ENCODE results near the gene PRKD3.
A peak's percentile ranks its signal among the peaks of the same experiment; 100 is the strongest.

Gene PRKD3

GRCh38 chr2:37367310-37367709 lies 42.7 kb upstream of the PRKD3 start:
- WGBS: 94% methylated on average over 7 of the region's 7 CpGs
- H3K23ac ChIP-seq (ENCODE audit: low read length in 2 of 2): no peak overlapping the region
- no peak overlapping the region for H3K4ac ChIP-seq (ENCODE audit: low read depth in 1 of 2, low read length in 2 of 2)
- no peak overlapping the region for H4K8ac ChIP-seq (ENCODE audit: low read length)
- DNase-seq: no peak
- no peak overlapping the region for H2BK12ac ChIP-seq (ENCODE audit: low read length in 2 of 2)
- no peaks in the 10 kb centered on the region for H3K9me3 ChIP-seq (ENCODE audit: control insufficient read depth, low read length)
- no peaks in the 10 kb centered on the region for H3K27me3 ChIP-seq (ENCODE audit: control insufficient read depth in 1 of 2, insufficient read depth in 1 of 2, low read length in 2 of 2)
- H3K14ac ChIP-seq (ENCODE audit: low read length in 2 of 2): no peak overlapping the region
- H2AK5ac ChIP-seq (ENCODE audit: low read length, severe bottlenecking): no peak overlapping the region
- H3K27ac ChIP-seq (ENCODE audit: low read length, poor library complexity, severe bottlenecking): no peak overlapping the region
- no peak overlapping the region for H2AFZ ChIP-seq (ENCODE audit: low read depth, low read length)
- no peaks in the 10 kb centered on the region for H3K79me1 ChIP-seq (replicated peaks; ENCODE audit: low read length, poor library complexity, severe bottlenecking)
- H2BK15ac ChIP-seq (ENCODE audit: low read depth, poor library complexity, severe bottlenecking): no peak overlapping the region
- no peak overlapping the region for H4K91ac ChIP-seq (ENCODE audit: low read length)
- H3K4me3 ChIP-seq (ENCODE audit: insufficient read depth in 1 of 2, low read depth in 1 of 2, low read length in 2 of 2): no peak overlapping the region
- H3K18ac ChIP-seq (ENCODE audit: low read depth in 1 of 2, low read length in 2 of 2): no peak overlapping the region
- peaks cover 0 to 8% of the 10 kb centered on the region in 2 experiments for H3K36me3 ChIP-seq (ENCODE audit: control insufficient read depth in 1 of 2, insufficient read depth in 2 of 2, low read depth in 1 of 2, low read length in 2 of 2)
- no peaks in the 10 kb centered on the region for H3K4me1 ChIP-seq (ENCODE audit: control insufficient read depth, insufficient read depth, low read depth, low read length)
- H2BK5ac ChIP-seq (ENCODE audit: low read depth, low read length, poor library complexity, severe bottlenecking): no peak overlapping the region
- H3K9ac ChIP-seq (ENCODE audit: low read length): no peak overlapping the region
- no peak overlapping the region for H2BK120ac ChIP-seq (ENCODE audit: low read depth, low read length)
- H3K4me2 ChIP-seq (ENCODE audit: low read length, poor library complexity, severe bottlenecking): no peak overlapping the region

- H3K4ac ChIP-seq (ENCODE audit: low read depth in 1 of 2, low read length in 2 of 2): no peak overlapping the region
- no peak overlapping the region for H4K8ac ChIP-seq (ENCODE audit: low read length)
- no peak overlapping the region for H2BK120ac ChIP-seq (ENCODE audit: low read depth, low read length)
- H3K79me1 ChIP-seq (replicated peaks; ENCODE audit: low read length, poor library complexity, severe bottlenecking): no peaks in the 10 kb centered on the region
- 91% methylated on average over 4 of the region's 4 CpGs for WGBS
- H3K4me3 ChIP-seq (ENCODE audit: insufficient read depth in 1 of 2, low read depth in 1 of 2, low read length in 2 of 2): no peak overlapping the region
- H3K9me3 ChIP-seq (ENCODE audit: control insufficient read depth, low read length): no peaks in the 10 kb centered on the region
- H2AK5ac ChIP-seq (ENCODE audit: low read length, severe bottlenecking): peak overlapping the region; percentile 21
- H3K9ac ChIP-seq (ENCODE audit: low read length): no peak overlapping the region
- no peak overlapping the region for H3K27ac ChIP-seq (ENCODE audit: low read length, poor library complexity, severe bottlenecking)
- H2BK15ac ChIP-seq (ENCODE audit: low read depth, poor library complexity, severe bottlenecking): no peak overlapping the region
- H4K91ac ChIP-seq (ENCODE audit: low read length): no peak overlapping the region
- no peak overlapping the region for H2AFZ ChIP-seq (ENCODE audit: low read depth, low read length)
- H2BK5ac ChIP-seq (ENCODE audit: low read depth, low read length, poor library complexity, severe bottlenecking): no peak overlapping the region
- no peak overlapping the region for H3K4me2 ChIP-seq (ENCODE audit: low read length, poor library complexity, severe bottlenecking)
- no peak overlapping the region for H3K18ac ChIP-seq (ENCODE audit: low read depth in 1 of 2, low read length in 2 of 2)
- no peaks in the 10 kb centered on the region for H3K27me3 ChIP-seq (ENCODE audit: control insufficient read depth in 1 of 2, insufficient read depth in 1 of 2, low read length in 2 of 2)
- H3K36me3 ChIP-seq (ENCODE audit: control insufficient read depth in 1 of 2, insufficient read depth in 2 of 2, low read depth in 1 of 2, low read length in 2 of 2): peaks cover 0 to 6% of the 10 kb centered on the region in 2 experiments
- H2BK12ac ChIP-seq (ENCODE audit: low read length in 2 of 2): no peak overlapping the region
- no peak overlapping the region for H3K23ac ChIP-seq (ENCODE audit: low read length in 2 of 2)
- no peak overlapping the region for H3K14ac ChIP-seq (ENCODE audit: low read length in 2 of 2)
- DNase-seq: no peak
- no peaks in the 10 kb centered on the region for H3K4me1 ChIP-seq (ENCODE audit: control insufficient read depth, insufficient read depth, low read depth, low read length)
Observed at GRCh38 chr2:37366773-37367172, 42.1 kb upstream of the PRKD3 start.

GRCh38 chr2:37365669-37366068 lies 41.0 kb upstream of the PRKD3 start:
- Histone ChIP-seq H3K14ac (ENCODE audit: low read length in 2 of 2) (no peak overlapping the region), H4K91ac (ENCODE audit: low read length) (no peak overlapping the region), H2BK12ac (ENCODE audit: low read length in 2 of 2) (no peak overlapping the region), H3K4ac (ENCODE audit: low read depth in 1 of 2, low read length in 2 of 2) (no peak overlapping the region), H3K23ac (ENCODE audit: low read length in 2 of 2) (no peak overlapping the region), H3K9ac (ENCODE audit: low read length) (no peak overlapping the region), H3K4me2 (ENCODE audit: low read length, poor library complexity, severe bottlenecking) (no peak overlapping the region), H2AK5ac (ENCODE audit: low read length, severe bottlenecking) (no peak overlapping the region), H3K9me3 (ENCODE audit: control insufficient read depth, low read length) (no peaks in the 10 kb centered on the region), H4K8ac (ENCODE audit: low read length) (no peak overlapping the region), H3K18ac (ENCODE audit: low read depth in 1 of 2, low read length in 2 of 2) (no peak overlapping the region), H3K36me3 (ENCODE audit: control insufficient read depth in 1 of 2, insufficient read depth in 2 of 2, low read depth in 1 of 2, low read length in 2 of 2) (peaks cover 0 to 4% of the 10 kb centered on the region in 2 experiments), H2BK15ac (ENCODE audit: low read depth, poor library complexity, severe bottlenecking) (no peak overlapping the region), H2AFZ (ENCODE audit: low read depth, low read length) (no peak overlapping the region), H2BK120ac (ENCODE audit: low read depth, low read length) (no peak overlapping the region), H3K27ac (ENCODE audit: low read length, poor library complexity, severe bottlenecking) (no peak overlapping the region), H3K79me1 (replicated peaks; ENCODE audit: low read length, poor library complexity, severe bottlenecking) (no peaks in the 10 kb centered on the region), H3K27me3 (ENCODE audit: control insufficient read depth in 1 of 2, insufficient read depth in 1 of 2, low read length in 2 of 2) (no peaks in the 10 kb centered on the region), H3K4me1 (ENCODE audit: control insufficient read depth, insufficient read depth, low read depth, low read length) (no peaks in the 10 kb centered on the region), H2BK5ac (ENCODE audit: low read depth, low read length, poor library complexity, severe bottlenecking) (no peak overlapping the region), H3K4me3 (ENCODE audit: insufficient read depth in 1 of 2, low read depth in 1 of 2, low read length in 2 of 2) (no peak overlapping the region)
- no peak for DNase-seq
- WGBS: 92% methylated on average over 2 of the region's 2 CpGs

- Histone ChIP-seq H3K27ac (ENCODE audit: low read length, poor library complexity, severe bottlenecking) (no peak overlapping the region), H3K9ac (ENCODE audit: low read length) (no peak overlapping the region), H4K8ac (ENCODE audit: low read length) (no peak overlapping the region), H3K4me2 (ENCODE audit: low read length, poor library complexity, severe bottlenecking) (no peak overlapping the region), H2BK5ac (ENCODE audit: low read depth, low read length, poor library complexity, severe bottlenecking) (no peak overlapping the region), H3K36me3 (ENCODE audit: control insufficient read depth in 1 of 2, insufficient read depth in 2 of 2, low read depth in 1 of 2, low read length in 2 of 2) (peaks cover 0 to 4% of the 10 kb centered on the region in 2 experiments), H2BK15ac (ENCODE audit: low read depth, poor library complexity, severe bottlenecking) (no peak overlapping the region), H3K23ac (ENCODE audit: low read length in 2 of 2) (no peak overlapping the region), H3K9me3 (ENCODE audit: control insufficient read depth, low read length) (no peaks in the 10 kb centered on the region), H3K4me1 (ENCODE audit: control insufficient read depth, insufficient read depth, low read depth, low read length) (no peaks in the 10 kb centered on the region), H2AK5ac (ENCODE audit: low read length, severe bottlenecking) (peak overlapping the region; percentile 17), H2AFZ (ENCODE audit: low read depth, low read length) (no peak overlapping the region), H2BK120ac (ENCODE audit: low read depth, low read length) (no peak overlapping the region), H3K14ac (ENCODE audit: low read length in 2 of 2) (no peak overlapping the region), H4K91ac (ENCODE audit: low read length) (no peak overlapping the region), H3K18ac (ENCODE audit: low read depth in 1 of 2, low read length in 2 of 2) (no peak overlapping the region), H3K4me3 (ENCODE audit: insufficient read depth in 1 of 2, low read depth in 1 of 2, low read length in 2 of 2) (no peak overlapping the region), H3K27me3 (ENCODE audit: control insufficient read depth in 1 of 2, insufficient read depth in 1 of 2, low read length in 2 of 2) (no peaks in the 10 kb centered on the region), H3K4ac (ENCODE audit: low read depth in 1 of 2, low read length in 2 of 2) (no peak overlapping the region), H2BK12ac (ENCODE audit: low read length in 2 of 2) (no peak overlapping the region), H3K79me1 (replicated peaks; ENCODE audit: low read length, poor library complexity, severe bottlenecking) (no peaks in the 10 kb centered on the region)
- 92% methylated on average over 6 of the region's 6 CpGs for WGBS
- no peak for DNase-seq
Observed at GRCh38 chr2:37364351-37364750, 39.7 kb upstream of the PRKD3 start.
